Pons (tissue), 1 donor: ENCODE measurements around the gene SFI1.
"Not testable (repeated sequence)": the region's sequence is repeated elsewhere in the genome, so short reads cannot be mapped to it uniquely, and the experiment has no call there.

Experiments used
- DNase-seq: peaks from one replicate; pipeline ENCODE4 v3.0.0-alpha.2; 2016; ENCODE audit warnings: low spot score

Gene SFI1

GRCh38 chr22:31588970-31589675 is 92.8 kb downstream of the SFI1 start:
- DNase-seq = no peak

GRCh38 chr22:31590161-31590560 is 93.8 kb downstream of the SFI1 start:
- not testable (repeated sequence) for DNase-seq

GRCh38 chr22:31595271-31595670 is 98.9 kb downstream of the SFI1 start:
- no peak for DNase-seq

- DNase-seq = no peak
Observed at GRCh38 chr22:31602259-31602952, 106.1 kb downstream of the SFI1 start.

GRCh38 chr22:31603081-31603525 is 106.8 kb downstream of the SFI1 start:
- no peak for DNase-seq

GRCh38 chr22:31603574-31603973 is 107.2 kb downstream of the SFI1 start:
- DNase-seq = no peak

- DNase-seq = no peak
Observed at GRCh38 chr22:31604137-31604705, 107.9 kb downstream of the SFI1 start.

- no peak for DNase-seq
Observed at GRCh38 chr22:31604746-31605705, 108.7 kb downstream of the SFI1 start.

- DNase-seq = no peak
Observed at GRCh38 chr22:31605851-31606585, 109.7 kb downstream of the SFI1 start.

GRCh38 chr22:31607696-31608095 is 111.4 kb downstream of the SFI1 start:
- no peak for DNase-seq

- no peak for DNase-seq
Observed at GRCh38 chr22:31609716-31610115, 113.4 kb downstream of the SFI1 start.

GRCh38 chr22:31610611-31611010 is 114.3 kb downstream of the SFI1 start:
- no peak for DNase-seq

- DNase-seq = no peak
Observed at GRCh38 chr22:31611061-31611760, 114.9 kb downstream of the SFI1 start.

- DNase-seq = no peak
Observed at GRCh38 chr22:31612891-31613285, 116.6 kb downstream of the SFI1 start.

- no peak for DNase-seq
Observed at GRCh38 chr22:31613286-31613903, 117.1 kb downstream of the SFI1 start.

- no peak for DNase-seq
Observed at GRCh38 chr22:31613904-31614296, 117.6 kb downstream of the SFI1 start.

GRCh38 chr22:31614781-31615490 is 118.6 kb downstream of the SFI1 start:
- no peak for DNase-seq

- no peak for DNase-seq
Observed at GRCh38 chr22:31615491-31615860, 119.1 kb downstream of the SFI1 start.

GRCh38 chr22:31615940-31616314 is 119.6 kb downstream of the SFI1 start:
- no peak for DNase-seq
